Measurements from ENCODE around the gene GALNTL6.
"Not testable (repeated sequence)": the region's sequence is repeated elsewhere in the genome, so short reads cannot be mapped to it uniquely, and the experiment has no call there.

GRCh38 chr4:172912468-172912867 lies 1099.3 kb downstream of the GALNTL6 start:
- TF ChIP-seq CTCF, POLR2A, EP300 (IDR thresholded peaks at IDR 0.05): not testable (repeated sequence)
